Psoas muscle (tissue), 8 donors: ENCODE measurements around the gene FAM53B. TPM values are rescaled to one million over a fixed set of nuclear protein-coding genes. Genes with fewer than 3 reads are reported as not detected.

Experiments
- ATAC-seq, 4 donors: fragments of 200-7000 bp; cut with Tn5 transposase; one replicate each; pipeline ENCODE4 v1.9.1; 2020; ENCODE audit warnings: moderate library complexity in 3 of 4, mild to moderate bottlenecking in 2 of 4
- DNase-seq, 2 donors: peaks; one replicate each; pipeline ENCODE4 v3.0.0-alpha.2; 2020
- H3K27ac ChIP-seq: fragments of 200-600 bp; one replicate; pipeline ENCODE4 v1.8.0; 2022
- H3K27me3 ChIP-seq, 3 donors: fragments of 200-600 bp in 1 of 3; one replicate each; pipeline versions ENCODE4 v1.6.1 to v1.8.0; 2013 to 2022; ENCODE audit warnings: low read length in 2 of 3, mild to moderate bottlenecking in 2 of 3, moderate library complexity in 1 of 3; ENCODE audit not compliant: insufficient read depth in 3 of 3
- H3K36me3 ChIP-seq, 2 donors: fragments of 200-600 bp in 1 of 2; one replicate each; pipeline versions ENCODE4 v1.6.1 to v1.8.0; 2013 to 2022; ENCODE audit warnings: low read depth in 1 of 2, mild to moderate bottlenecking in 1 of 2, moderate library complexity in 1 of 2; ENCODE audit not compliant: insufficient read depth in 1 of 2
- H3K4me1 ChIP-seq: fragments of 200-600 bp; one replicate; pipeline ENCODE4 v1.8.0; 2022
- H3K4me3 ChIP-seq: fragments of 200-600 bp; one replicate; pipeline ENCODE4 v1.8.0; 2022; ENCODE audit warnings: mild to moderate bottlenecking
- H3K9me3 ChIP-seq: fragments of 200-600 bp; one replicate; pipeline ENCODE4 v1.8.0; 2022
- WGBS, 3 donors: extraction: QIAGEN DNeasy Blood & Tissue Kit; methylation state at CpG; one replicate each; pipeline versions ENCODE4 v1.1.6 to v1.1.7; 2013; 5-methylcytosine and 5-hydroxymethylcytosine counted together
- intact Hi-C, 2 donors: fragments of 100-400 bp; cut with DNase I; formaldehyde crosslinking; loops; one replicate each; pipeline versions ENCODE4 v1.11.0 to v1.14.2; 2022
- polyA plus RNA-seq, 3 donors: library from polyadenylated mRNA; stranded (reverse); fragments of 200-250 nt; gene quantifications; one replicate each; pipeline ENCODE4 v1.2.3, GENCODE V29; 2013
- total RNA-seq, 4 donors: library from RNA; stranded (reverse); fragmentation: NEBNext Ultra II Directional in 2 of 4; extraction: Animal tissue kit (Norgen Biotek cat#: 25700) in 2 of 4; gene quantifications; one replicate each; pipeline versions ENCODE4 v1.2.1 to v1.2.4, GENCODE V29; 2021 to 2023
- TF ChIP-seq, protein P1 (sequence below): fragments of 200-600 bp; IDR thresholded peaks from one replicate; pipeline ENCODE4 v1.8.0; 2022; ENCODE audit warnings: antibody characterized with exemption
- donor health status: healthy with polysubstance abuse.
- donor health status: DM: no; HTN: no; CAD: no; lungs with moderate emphysema.
- donor health status: Bipolar disorder and iron deficiency.
- donor health status: healthy.
- donor health status: DM: yes; HTN: yes; CAD: no.
- donor health status: DM: no; HTN: no; CAD: no.
- donor health status: DM: no; HTN: no; CAD: no.
- donor health status: DM: yes; HTN: yes; CAD: no.

FAM53B gene
- total and polyA plus RNA-seq, 7 donors: 31.0 to 178 (median 49.5) TPM

DNA sequence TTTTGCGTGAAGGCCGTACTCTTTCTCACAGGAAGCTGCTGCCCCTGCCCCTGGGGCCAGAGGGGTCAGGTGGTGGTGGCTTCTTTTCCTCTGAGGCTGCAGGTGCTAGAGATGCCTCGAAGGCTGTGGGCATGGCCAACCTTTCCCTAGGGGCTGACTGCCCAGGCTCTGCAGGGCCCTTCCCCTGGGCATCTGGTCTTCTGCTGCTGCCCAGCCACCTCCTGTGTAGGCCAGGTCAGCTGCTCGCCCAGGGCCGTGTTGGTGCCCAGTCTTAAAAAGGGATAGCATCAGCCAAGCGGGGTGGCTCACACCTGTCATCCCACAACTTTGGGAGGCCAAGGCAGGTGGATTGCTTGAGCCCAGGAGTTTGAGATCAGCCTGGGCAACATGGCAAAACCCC lies 114.3 kb downstream of the FAM53B start:
- TF ChIP-seq, protein P1, sequence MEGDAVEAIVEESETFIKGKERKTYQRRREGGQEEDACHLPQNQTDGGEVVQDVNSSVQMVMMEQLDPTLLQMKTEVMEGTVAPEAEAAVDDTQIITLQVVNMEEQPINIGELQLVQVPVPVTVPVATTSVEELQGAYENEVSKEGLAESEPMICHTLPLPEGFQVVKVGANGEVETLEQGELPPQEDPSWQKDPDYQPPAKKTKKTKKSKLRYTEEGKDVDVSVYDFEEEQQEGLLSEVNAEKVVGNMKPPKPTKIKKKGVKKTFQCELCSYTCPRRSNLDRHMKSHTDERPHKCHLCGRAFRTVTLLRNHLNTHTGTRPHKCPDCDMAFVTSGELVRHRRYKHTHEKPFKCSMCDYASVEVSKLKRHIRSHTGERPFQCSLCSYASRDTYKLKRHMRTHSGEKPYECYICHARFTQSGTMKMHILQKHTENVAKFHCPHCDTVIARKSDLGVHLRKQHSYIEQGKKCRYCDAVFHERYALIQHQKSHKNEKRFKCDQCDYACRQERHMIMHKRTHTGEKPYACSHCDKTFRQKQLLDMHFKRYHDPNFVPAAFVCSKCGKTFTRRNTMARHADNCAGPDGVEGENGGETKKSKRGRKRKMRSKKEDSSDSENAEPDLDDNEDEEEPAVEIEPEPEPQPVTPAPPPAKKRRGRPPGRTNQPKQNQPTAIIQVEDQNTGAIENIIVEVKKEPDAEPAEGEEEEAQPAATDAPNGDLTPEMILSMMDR: no peak
- Histone ChIP-seq H3K9me3 (no peaks in the 10 kb centered on the region), H3K4me3 (no peak overlapping the region), H3K27ac (peak overlapping the region; percentile 54), H3K27me3 (no peaks in the 10 kb centered on the region), H3K36me3 (no peaks in the 10 kb centered on the region), H3K4me1 (peaks cover 69% of the 10 kb centered on the region)
- ATAC-seq (no peak), DNase-seq (no peak)
- 43 to 57% (median 44%) methylated on average over 6 of the region's 6 CpGs for WGBS, 3 donors
- intact Hi-C loops: loop anchor here (5.0 kb wide), 2 partner anchors 98 to 112 kb away; partner anchors contain the start of gene FAM53B (in 1 of the 2)

DNA sequence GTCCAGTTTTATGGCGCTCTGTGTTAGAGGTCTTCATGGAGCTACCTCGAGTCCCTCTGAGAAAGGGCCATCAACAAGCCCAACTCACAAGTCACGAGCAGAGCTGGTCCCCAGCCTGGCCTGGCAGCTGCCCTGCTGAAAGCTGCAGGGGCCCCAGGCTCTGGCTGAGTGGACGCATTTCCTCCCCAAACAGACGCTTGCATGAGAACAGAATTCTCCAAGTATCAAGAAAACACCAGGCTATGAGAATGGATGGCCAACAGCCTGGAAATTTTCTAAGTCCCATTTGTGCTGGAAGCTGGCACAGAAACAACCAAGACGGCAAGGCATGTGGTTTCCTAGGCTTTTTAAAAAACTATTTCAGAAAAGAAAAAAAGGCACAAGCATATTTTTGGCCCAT lies 114.8 kb downstream of the FAM53B start:
- Histone ChIP-seq H3K36me3 (no peaks in the 10 kb centered on the region), H3K27me3 (no peaks in the 10 kb centered on the region), H3K4me3 (no peak overlapping the region), H3K9me3 (no peaks in the 10 kb centered on the region), H3K4me1 (peaks cover 73% of the 10 kb centered on the region), H3K27ac (peak overlapping the region; percentile 54)
- no peak for ATAC-seq
- TF ChIP-seq, protein P1: no peak
- 49 to 68% (median 58%) methylated on average over 6 of the region's 6 CpGs for WGBS, 3 donors
- intact Hi-C loops: loop anchor here in 1 of 2 donors (5.0 kb wide), 1 partner anchor 97 kb away; no protein-coding TSS in a partner anchor
- DNase-seq: no peak

DNA sequence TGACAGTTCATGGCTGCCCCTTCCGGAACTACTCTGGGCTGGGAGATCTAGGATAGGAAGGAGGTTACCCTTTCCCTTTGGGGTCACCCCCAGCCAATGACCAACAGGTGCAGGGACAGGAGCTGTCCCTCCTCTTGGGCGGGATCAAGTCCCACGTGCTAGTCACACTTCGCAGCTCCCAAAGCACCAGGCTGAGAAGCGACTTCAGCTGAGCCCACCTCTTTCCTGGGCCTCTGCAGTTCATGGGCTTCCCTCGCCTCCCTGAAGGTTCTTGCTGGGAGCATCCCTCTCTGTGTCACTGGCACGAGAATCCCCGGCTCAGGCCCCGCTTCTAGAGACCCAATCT lies 115.5 kb downstream of the FAM53B start:
- 63 to 73% (median 67%) methylated on average over 9 of the region's 9 CpGs for whole genome bisulfite sequencing, 3 donors
- TF ChIP-seq, protein P1: no peak
- no peaks in the 10 kb centered on the region for H3K9me3 ChIP-seq
- peaks cover 80% of the 10 kb centered on the region for H3K4me1 ChIP-seq
- H3K4me3 ChIP-seq: no peak overlapping the region
- DNase-seq (no peak), ATAC-seq (no peak)
- no peaks in the 10 kb centered on the region for H3K27me3 ChIP-seq
- H3K36me3 ChIP-seq: no peaks in the 10 kb centered on the region
- intact Hi-C loops: loop anchor here in 1 of 2 donors (5.0 kb wide), 1 partner anchor 96 kb away; no protein-coding TSS in a partner anchor
- peak overlapping the region; percentile 54 for H3K27ac ChIP-seq

DNA sequence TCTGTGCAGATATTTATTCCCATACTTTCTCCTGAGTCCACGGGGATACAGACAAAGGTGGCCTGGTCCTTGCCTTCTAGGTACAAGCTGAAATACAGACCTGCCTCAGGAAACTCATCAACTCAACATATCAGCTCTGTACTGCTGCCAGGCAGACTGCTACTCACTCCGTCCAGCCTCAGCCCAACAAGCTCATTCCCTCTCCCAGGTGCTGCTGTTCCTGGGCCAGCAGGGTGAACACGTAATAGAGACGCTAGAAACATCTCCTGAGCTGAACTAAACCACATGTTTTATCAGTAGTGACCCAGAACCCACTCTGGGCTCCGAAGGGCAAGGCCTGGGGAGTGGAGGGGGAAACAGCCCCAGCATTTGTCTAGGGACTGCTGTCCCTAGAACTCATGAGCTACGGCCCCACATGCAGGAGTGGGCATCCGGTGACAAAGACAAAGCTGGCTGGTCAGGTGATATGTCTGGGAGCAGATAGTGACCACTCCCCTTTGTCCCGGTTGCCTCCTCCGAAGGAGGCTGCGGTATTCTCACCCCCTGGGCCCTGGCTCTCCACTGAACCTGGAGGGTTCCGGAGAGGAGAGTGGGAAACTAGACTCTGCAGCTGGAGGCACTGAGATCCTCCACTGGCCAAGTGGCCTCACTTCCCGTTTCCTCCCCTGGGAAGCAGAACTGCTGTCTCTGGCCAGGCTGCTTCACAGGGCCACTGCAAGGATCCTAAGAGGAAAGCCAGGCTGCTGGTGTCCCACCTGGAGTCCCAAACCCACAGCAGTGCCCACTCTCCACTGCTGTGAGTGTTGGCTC lies 116.1 kb downstream of the FAM53B start:
- H3K27ac ChIP-seq: peak overlapping the region; percentile 54
- peak in 1 of 2 donors; percentile 55 for DNase-seq
- peaks cover 84% of the 10 kb centered on the region for H3K4me1 ChIP-seq
- TF ChIP-seq, protein P1: no peak
- no peaks in the 10 kb centered on the region for H3K27me3 ChIP-seq
- WGBS, 3 donors: 29 to 42% (median 30%) methylated on average over 12 of the region's 12 CpGs
- H3K9me3 ChIP-seq: no peaks in the 10 kb centered on the region
- intact Hi-C loops: loop anchor here in 1 of 2 donors (5.0 kb wide), 1 partner anchor 96 kb away; no protein-coding TSS in a partner anchor
- no peak overlapping the region for H3K4me3 ChIP-seq
- no peak for ATAC-seq
- H3K36me3 ChIP-seq: no peaks in the 10 kb centered on the region
